Ovary (tissue), 10 donors: ENCODE data around the gene GTPBP10. TPM values are rescaled to one million over a fixed set of nuclear protein-coding genes. Genes with fewer than 3 reads are reported as not detected.
A peak's percentile ranks its signal among the peaks of the same experiment; 100 is the strongest.

ENCODE experiments used
- DNase-seq, 5 donors: peaks; one replicate each; pipeline ENCODE4 v3.0.0-alpha.2; 2019 to 2020
- H3K27ac ChIP-seq, 2 donors: fragments of 200-600 bp; one replicate each; pipeline versions ENCODE4 v1.5.1 to v1.8.0; 2019 to 2022
- H3K27me3 ChIP-seq: fragments of 200-600 bp; one replicate; pipeline ENCODE4 v1.8.0; 2022
- H3K36me3 ChIP-seq: fragments of 200-600 bp; sonication (generic); one replicate; pipeline ENCODE4 v1.5.1; 2019
- H3K4me1 ChIP-seq: one replicate; pipeline ENCODE4 v1.8.1; 2013; ENCODE audit warnings: mild to moderate bottlenecking, moderate library complexity; ENCODE audit not compliant: insufficient read depth
- H3K4me3 ChIP-seq: fragments of 200-600 bp; sonication (generic); one replicate; pipeline ENCODE4 v1.5.1; 2017
- H3K9me3 ChIP-seq, 2 donors: fragments of 200-600 bp in 1 of 2; sonication (generic) in 1 of 2; one replicate each; pipeline versions ENCODE4 v1.5.1 to v1.8.1; 2013 to 2019; ENCODE audit warnings: mild to moderate bottlenecking in 1 of 2, moderate library complexity in 1 of 2
- CTCF ChIP-seq, 3 donors: fragments of 450-650 bp in 2 of 3; fragments of 200-600 bp in 1 of 3; IDR thresholded peaks; one replicate each; pipeline versions ENCODE4 v1.5.1 to v1.8.0; 2016 to 2022; ENCODE audit warnings: antibody characterized with exemption in 3 of 3, mild to moderate bottlenecking in 1 of 3
- EP300 ChIP-seq: sonication (generic); formaldehyde crosslinking; IDR thresholded peaks from one replicate; pipeline ENCODE4 v1.6.1; 2017; ENCODE audit warnings: antibody characterized with exemption
- POLR2A ChIP-seq: fragments of 450-650 bp; IDR thresholded peaks from one replicate; pipeline ENCODE4 v1.6.1; 2017; ENCODE audit warnings: antibody characterized with exemption, mild to moderate bottlenecking, moderate library complexity
- WGBS, 3 donors: extraction: QIAGEN DNeasy Blood & Tissue Kit in 1 of 3; methylation state at CpG; one replicate each; pipeline versions ENCODE4 v1.1.5 to v1.1.7; 2013 to 2017; 5-methylcytosine and 5-hydroxymethylcytosine counted together
- intact Hi-C, 4 donors: fragments of 100-400 bp; cut with DNase I; formaldehyde crosslinking; loops; one replicate each; pipeline versions ENCODE4 v1.11.0 to v1.15.1; 2022 to 2023
- long read RNA-seq, 3 donors: library from polyadenylated mRNA in 2 of 3; unstranded in 2 of 3; transcript quantifications; one replicate each; pipeline ENCODE4 v2.0.0 and lab custom pipeline, GENCODE V29; 2021 to 2026
- polyA plus RNA-seq, 2 donors: library from polyadenylated mRNA; stranded (reverse); fragments of 200-250 nt in 1 of 2; fragments of 350-450 nt in 1 of 2; fragmentation: Illumina TruSeq in 1 of 2; extraction: RNeasy Lipid Tissue Mini Kit (QIAGEN cat#74804) in 1 of 2; gene quantifications; one replicate each; pipeline ENCODE4 v1.2.3, GENCODE V29; 2013 to 2014
- total RNA-seq, 7 donors: library from RNA; depleted of rRNA in 2 of 7; stranded (reverse); fragments of >200 nt in 2 of 7; fragmentation: NEBNext Ultra II Directional in 3 of 7; extraction: Animal tissue kit (Norgen Biotek cat#: 25700) in 3 of 7; gene quantifications; one replicate each; pipeline versions ENCODE4 v1.1.0 to v1.2.4, GENCODE V29; 2016 to 2023
- donor health status: DM: no; HTN: no; CAD: no; lungs with moderate emphysema.
- donor health status: DM: no; HTN: no; CAD: no.
- donor health status: Bipolar disorder and iron deficiency.
- donor health status: DM: yes; HTN: yes; CAD: no.
- donor health status: DM: no; HTN: no; CAD: no.
- donor health status: DM: yes; HTN: yes; CAD: no.

Gene GTPBP10
- total RNA-seq (10 to 100 TPM; 11.5 to 36.6 (median 25.0) TPM), polyA plus RNA-seq (10 to 100 TPM in 1 of 2 donors, 1 to 10 TPM in 1; 7.7 to 13.9 TPM)
- long read RNA-seq, donor 1, full-length matches to known transcripts, result 15 of 24 reads
- long read RNA-seq, donor 1, partial matches to known transcripts, result 0 of 24 reads
- long read RNA-seq, donor 1, other reads (novel, unspliced or antisense), result 9 of 24 reads
- long read RNA-seq, donor 2, full-length matches to known transcripts, result 11 of 11 reads
- long read RNA-seq, donor 2, partial matches to known transcripts, result 0 of 11 reads
- long read RNA-seq, donor 2, other reads (novel, unspliced or antisense), result 0 of 11 reads
- long read RNA-seq, donor 3, full-length matches to known transcripts, result 4 of 5 reads
- long read RNA-seq, donor 3, partial matches to known transcripts, result 0 of 5 reads
- long read RNA-seq, donor 3, other reads (novel, unspliced or antisense), result 1 of 5 reads

- intact Hi-C loops, result no loop called here
Measured at GRCh38 chr7:90346336-90347125, at the start of gene GTPBP10. GTPBP10 (plus strand) TSS chr7:90346716; CDS start chr7:90346742, 26 bp downstream.

GRCh38 chr7:90298145-90299038 is 48.1 kb upstream of the GTPBP10 start:
- WGBS, 3 donors, result 58 to 64% (median 62%) methylated on average over 5 of the region's 5 CpGs
- TF ChIP-seq POLR2A (no peak), EP300 (no peak), CTCF (IDR thresholded peaks at IDR 0.05) (no peak)
- H3K9me3 ChIP-seq, result no peaks in the 10 kb centered on the region
- intact Hi-C loops, result no loop called here
- no peaks in the 10 kb centered on the region for H3K36me3 ChIP-seq
- no peaks in the 10 kb centered on the region for H3K4me1 ChIP-seq
- no peak overlapping the region for H3K27ac ChIP-seq
- H3K4me3 ChIP-seq, result no peak overlapping the region
- DNase-seq, result peak in 1 of 5 donors; percentile 15
- no peaks in the 10 kb centered on the region for H3K27me3 ChIP-seq

More at GRCh38 chr7:90346336-90347125, at the start of gene GTPBP10:
- Histone ChIP-seq H3K27ac (peak within 1 kb of the TSS in 1 of 2 donors; percentile 62), H3K36me3 (no peaks in the 10 kb centered on the region), H3K9me3 (no peaks in the 10 kb centered on the region), H3K27me3 (no peaks in the 10 kb centered on the region), H3K4me3 (peak within 1 kb of the TSS; percentile 56), H3K4me1 (peaks cover 4% of the 10 kb centered on the region)
- 0 to 1% (median 1%) methylated on average over 37 of the region's 37 CpGs for WGBS, 3 donors
- TF ChIP-seq POLR2A, result peak; percentile 57
- peak; percentile 55 to 92 (median 91) for TF ChIP-seq CTCF (IDR thresholded peaks at IDR 0.05)
- TF ChIP-seq EP300, result no peak
- DNase-seq, result peak; percentile 91 to 96 (median 94)

- Histone ChIP-seq H3K9me3 (no peaks in the 10 kb centered on the region), H3K4me1 (no peaks in the 10 kb centered on the region), H3K27me3 (no peaks in the 10 kb centered on the region), H3K4me3 (no peak overlapping the region), H3K27ac (no peak overlapping the region), H3K36me3 (no peaks in the 10 kb centered on the region)
- WGBS, 3 donors, result 90 to 96% (median 94%) methylated on average over 1 of the region's 1 CpG
- intact Hi-C loops, result loop anchor here in 1 of 4 donors (10.0 kb wide), 1 partner anchor 132 kb away; no protein-coding TSS in a partner anchor
- no peak for DNase-seq
- TF ChIP-seq CTCF (IDR thresholded peaks at IDR 0.05) (no peak), EP300 (no peak)
Measured at GRCh38 chr7:90303241-90303640, 43.3 kb upstream of the GTPBP10 start.

GRCh38 chr7:90309872-90310271 is 36.6 kb upstream of the GTPBP10 start:
- Histone ChIP-seq H3K9me3 (no peaks in the 10 kb centered on the region), H3K27ac (no peak overlapping the region), H3K4me3 (no peak overlapping the region), H3K27me3 (no peaks in the 10 kb centered on the region), H3K36me3 (no peaks in the 10 kb centered on the region), H3K4me1 (no peaks in the 10 kb centered on the region)
- intact Hi-C loops, result loop anchor here in 1 of 4 donors (10.0 kb wide), 1 partner anchor 125 kb away; no protein-coding TSS in a partner anchor
- 86 to 89% (median 88%) methylated on average over 5 of the region's 5 CpGs for WGBS, 3 donors
- TF ChIP-seq POLR2A, result no peak
- DNase-seq, result no peak
